NCI-H446 treated with DMSO at 0.1 percent for 48 hours (cell line): Measurements from ENCODE around the gene PYDC2.

Experiments used
- DNase-seq: peaks from one replicate; lab custom pipeline; 2025; lab: John Stamatoyannopoulos, UW

PYDC2 gene

GRCh38 chr3:191461113-191461595, at the start of gene PYDC2:
PYDC2 (plus strand) TSS chr3:191461163; CDS start chr3:191461163, 0 bp downstream.
- DNase-seq, result no peak

DNA sequence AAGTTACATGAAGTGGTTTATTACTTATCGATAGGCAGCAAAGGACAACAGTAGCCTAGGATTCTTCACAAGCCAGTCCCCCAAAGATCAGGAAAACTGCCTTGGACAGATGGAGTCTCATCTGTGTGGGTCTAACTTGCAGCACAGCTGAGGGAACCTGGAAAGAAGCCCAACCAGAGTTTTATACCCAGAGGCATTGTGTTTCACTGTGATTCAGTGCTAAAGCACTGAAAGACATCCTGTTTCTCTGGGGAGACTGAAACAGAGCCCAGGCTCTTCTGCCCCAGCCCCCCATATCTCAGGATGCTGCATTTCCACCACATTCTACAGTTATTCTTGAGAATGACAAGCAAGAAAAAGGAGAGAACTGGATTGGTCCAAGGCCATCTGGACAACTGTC, 48.2 kb upstream of the PYDC2 start:
- DNase-seq, result peak; percentile 60

DNA sequence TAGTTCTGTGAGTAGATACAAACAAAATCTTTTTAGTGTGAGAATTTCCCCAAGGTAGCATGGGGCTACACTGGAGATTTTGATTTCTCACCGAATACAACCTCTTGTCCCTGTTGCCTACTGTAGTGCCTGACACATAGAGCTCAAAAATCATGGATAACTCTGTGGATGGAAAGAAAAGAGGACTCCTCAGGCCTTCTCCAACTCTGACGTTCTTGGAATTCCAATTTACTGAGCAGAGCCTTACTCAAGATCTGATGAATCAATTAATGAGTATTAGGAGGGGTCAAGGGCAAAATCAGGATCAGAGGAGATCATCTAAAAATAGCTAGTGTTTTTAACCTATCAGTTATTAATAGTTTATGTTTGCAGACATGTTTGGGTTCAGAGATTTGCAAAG, 46.7 kb upstream of the PYDC2 start:
- DNase-seq, result no peak

- DNase-seq, result no peak
These were observed 46.2 kb upstream of the PYDC2 start for GRCh38 chr3:191414732-191415131.

GRCh38 chr3:191415566-191415965, 45.4 kb upstream of the PYDC2 start:
- no peak for DNase-seq

DNA sequence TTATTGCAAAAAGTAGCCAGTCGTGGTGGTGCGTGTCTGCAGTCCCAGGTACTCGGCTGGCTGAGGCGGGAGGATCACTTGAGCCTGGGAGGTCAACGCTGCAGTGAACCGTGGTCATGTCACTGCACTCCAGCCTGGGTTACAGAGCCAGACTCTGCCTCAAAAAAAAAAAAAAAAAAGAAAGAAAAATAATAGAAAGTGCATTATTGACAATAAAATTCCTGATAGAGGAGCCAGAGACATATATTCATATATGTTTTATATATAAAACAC, 43.6 kb upstream of the PYDC2 start:
- no peak for DNase-seq

DNA sequence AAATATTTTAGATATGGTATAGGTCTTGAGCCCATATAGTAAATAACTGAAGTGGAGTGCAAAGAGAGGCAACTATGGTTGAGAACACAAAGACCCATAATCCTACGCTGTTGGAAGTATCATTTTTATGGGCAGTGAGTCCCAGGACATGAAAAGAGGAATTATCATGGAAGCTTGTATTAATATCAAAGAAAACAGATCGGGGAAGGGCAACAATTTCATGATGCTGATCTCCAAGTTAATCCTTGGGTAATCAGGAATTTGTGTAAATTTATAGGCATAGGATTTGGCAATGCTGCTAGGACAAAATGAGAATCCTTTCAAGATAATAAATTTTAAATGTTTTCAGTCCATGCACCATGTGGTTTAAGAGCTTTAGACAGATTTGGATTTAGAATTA, 40.2 kb upstream of the PYDC2 start:
- DNase-seq, result no peak

- peak; percentile 57 for DNase-seq
These were observed 36.1 kb upstream of the PYDC2 start for GRCh38 chr3:191424881-191425280.

DNA sequence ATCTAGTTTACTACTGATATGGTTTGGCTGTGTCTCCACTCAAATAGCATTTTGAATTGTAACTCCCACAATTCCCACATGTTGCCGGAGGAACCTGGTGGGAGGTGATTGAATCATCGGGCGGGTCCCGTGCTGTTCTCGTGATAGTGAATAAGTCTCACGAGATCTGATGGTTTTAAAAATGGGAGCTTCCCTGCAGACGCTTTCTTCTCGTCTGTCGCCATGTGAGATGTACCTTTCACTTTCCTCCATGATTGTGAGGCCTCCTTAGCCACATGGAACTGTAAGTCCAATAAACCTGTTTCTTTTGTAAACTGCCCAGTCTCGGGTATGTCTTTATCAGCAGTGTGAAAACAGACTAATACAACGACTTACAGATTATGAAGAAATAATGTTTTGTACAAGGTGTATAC, 35.6 kb upstream of the PYDC2 start:
- DNase-seq, result peak; percentile 64

DNA sequence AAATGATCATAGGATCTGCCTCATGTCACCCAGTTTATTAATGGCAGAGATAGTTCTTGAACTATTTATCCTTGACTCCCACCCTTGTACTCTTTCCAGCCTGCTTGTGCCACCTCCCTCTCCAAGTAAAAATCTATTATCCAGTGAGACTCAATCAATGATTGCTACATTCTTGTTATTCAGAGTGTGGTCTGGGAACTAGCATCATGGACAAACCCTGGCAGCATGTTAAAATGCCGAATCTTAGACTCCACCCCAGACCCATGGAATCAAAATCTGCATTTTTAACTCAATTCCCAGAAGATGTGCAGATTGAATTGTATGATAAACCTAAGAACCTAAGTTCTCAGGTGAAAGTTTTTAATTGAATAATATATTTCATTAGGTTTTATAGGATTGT, 34.7 kb upstream of the PYDC2 start:
- DNase-seq, result no peak

DNA sequence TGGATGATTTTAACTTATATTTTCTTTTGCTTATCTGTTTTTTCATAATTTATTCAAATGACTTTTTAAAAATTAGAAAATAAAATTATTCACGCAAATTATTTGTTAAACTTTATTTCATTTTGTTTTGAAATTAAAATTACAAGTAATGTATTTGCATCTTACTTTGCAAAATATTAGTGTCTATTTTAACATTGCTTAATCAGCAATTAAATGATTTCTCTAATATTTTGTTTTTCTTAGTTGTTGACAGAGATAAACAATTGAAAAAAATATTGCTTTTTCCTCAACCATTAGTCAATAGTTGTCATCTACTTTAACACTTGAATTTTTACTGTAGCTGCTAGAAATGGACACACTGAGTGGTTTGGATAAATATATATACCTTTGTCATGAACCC, 32.8 kb upstream of the PYDC2 start:
- DNase-seq, result no peak

DNA sequence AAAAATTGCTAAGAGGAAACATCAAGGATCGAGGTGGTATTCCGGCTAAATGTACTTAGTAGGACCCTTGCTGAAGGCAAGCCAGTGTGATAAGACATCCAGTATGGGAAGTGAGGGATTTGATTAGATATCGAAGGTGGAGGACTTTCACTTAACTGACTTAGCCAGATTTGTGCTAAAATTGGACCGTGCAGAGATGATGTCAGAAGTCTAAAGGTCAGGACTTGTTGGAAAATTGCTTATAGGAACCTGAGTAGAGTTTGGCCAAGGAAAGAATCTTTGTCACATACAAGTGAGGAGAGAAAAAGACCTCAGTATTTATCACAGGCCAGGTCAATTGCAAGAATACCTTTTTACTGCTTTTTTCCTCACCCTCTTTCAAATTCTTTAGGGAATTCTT, 30.9 kb upstream of the PYDC2 start:
- DNase-seq, result no peak

DNA sequence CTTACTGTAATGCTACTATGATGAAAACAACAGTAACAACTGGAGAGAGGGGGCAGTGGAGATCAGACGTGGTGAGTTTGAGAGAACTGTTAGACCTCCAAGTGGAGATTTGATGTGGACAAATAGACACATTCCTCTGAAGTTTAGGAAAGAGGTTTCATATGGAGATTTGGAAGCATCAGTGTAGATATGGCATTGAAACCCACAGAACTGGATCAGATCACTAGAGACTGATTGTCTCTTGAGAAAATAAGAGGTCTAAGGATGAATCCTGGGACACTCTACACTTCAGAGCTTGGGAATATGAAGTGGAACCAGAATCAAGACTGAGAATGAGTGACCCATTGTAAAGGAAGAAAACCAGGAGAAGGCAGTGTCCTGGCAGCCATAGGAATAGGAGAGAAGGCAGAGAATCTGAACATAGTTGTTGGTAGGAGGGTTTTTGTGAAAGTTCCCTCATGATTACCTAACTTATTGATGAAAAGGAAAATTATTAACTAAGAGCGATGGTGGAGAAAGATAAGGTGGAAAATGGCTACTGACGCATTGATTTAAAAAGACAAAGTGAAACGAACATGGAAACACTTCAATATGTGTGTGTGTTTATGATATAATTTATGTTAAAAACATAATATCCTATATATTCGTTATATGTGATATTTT, 29.7 kb upstream of the PYDC2 start:
- no peak for DNase-seq

- no peak for DNase-seq
These were observed 28.8 kb upstream of the PYDC2 start for GRCh38 chr3:191432162-191432561.

DNA sequence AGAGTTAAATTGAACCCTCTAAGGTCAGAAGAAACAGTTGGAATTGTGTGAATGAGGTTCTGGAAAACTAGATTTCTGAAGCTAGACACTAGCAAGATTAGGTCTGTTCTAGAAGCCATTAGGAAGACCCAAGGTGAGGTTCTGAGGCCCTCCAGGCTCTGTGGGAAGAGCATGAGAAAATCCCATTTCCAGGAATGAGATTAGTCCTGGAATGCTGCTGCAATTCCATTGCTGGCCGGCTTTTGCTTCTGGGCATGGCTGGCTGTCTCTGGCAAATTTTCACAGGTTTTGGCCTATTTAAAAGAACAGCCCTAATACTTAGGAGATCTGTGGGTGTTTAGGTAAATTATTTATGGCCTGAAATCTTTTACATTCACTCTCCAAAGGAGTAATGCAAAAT, 26.9 kb upstream of the PYDC2 start:
- DNase-seq, result no peak

- no peak for DNase-seq
These were observed 25.0 kb upstream of the PYDC2 start for GRCh38 chr3:191435981-191436380.

- no peak for DNase-seq
These were observed 22.7 kb upstream of the PYDC2 start for GRCh38 chr3:191438150-191438814.

DNA sequence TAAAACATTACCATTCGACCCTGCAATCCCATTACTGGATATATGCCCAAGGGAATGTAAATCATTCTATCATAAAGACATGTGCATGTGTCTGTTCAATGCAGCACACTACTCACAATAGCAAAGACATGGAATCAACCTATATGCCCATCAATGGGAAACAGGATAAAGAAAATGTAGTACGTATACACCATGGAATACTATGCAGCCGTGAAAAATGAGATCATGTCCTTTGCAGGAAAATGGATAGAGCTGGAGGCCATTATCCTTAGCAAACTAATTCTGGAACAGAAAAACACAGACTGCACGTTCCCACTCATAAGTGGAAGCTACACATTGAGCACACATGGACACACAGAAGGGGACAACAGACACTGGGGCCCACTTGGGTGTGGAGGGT, 20.4 kb upstream of the PYDC2 start:
- DNase-seq, result no peak

GRCh38 chr3:191441687-191442086, 19.3 kb upstream of the PYDC2 start:
- no peak for DNase-seq

GRCh38 chr3:191444569-191444968, 16.4 kb upstream of the PYDC2 start:
- DNase-seq, result no peak

- no peak for DNase-seq
These were observed 11.7 kb upstream of the PYDC2 start for GRCh38 chr3:191449256-191449655.

DNA sequence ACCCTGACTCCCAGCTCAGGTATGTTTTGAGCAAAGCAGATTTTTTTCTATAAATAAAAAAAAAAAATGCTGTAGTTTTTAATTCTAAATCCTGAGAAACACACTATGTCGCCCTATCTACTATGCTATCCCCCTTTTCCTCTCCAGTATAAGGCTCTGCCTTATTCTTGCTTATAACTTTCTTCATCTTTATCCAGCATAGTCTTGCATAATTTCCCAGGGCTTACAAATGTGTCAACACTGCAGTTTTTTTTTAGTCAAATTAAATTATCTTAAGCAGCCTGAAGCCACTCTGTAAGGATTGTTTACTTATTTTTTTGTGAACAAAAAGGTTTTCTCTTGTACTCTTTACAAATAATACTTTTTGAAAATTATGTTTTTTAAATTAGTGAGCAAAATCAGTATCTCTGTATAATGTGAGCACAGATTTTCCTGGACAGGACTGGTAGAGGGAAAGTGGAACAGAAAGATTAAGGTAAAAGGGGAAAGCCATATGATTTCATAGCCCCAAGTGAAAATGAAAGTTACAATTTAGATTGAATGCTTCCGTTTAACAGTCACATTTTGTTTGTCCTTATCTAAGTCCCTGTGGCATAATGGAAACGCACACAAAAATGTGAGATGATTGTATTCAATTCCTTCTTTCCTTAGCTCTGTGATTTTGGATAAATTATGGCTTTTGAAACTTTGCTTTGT, 5.6 kb upstream of the PYDC2 start:
- DNase-seq, result no peak

- DNase-seq, result no peak
These were observed 603 bp upstream of the PYDC2 start for GRCh38 chr3:191460360-191460759.

GRCh38 chr3:191470080-191470479, 9.1 kb downstream of the PYDC2 start:
- no peak for DNase-seq
